DND-41 (cell line): ENCODE data around the gene ASH1L.

Experiments
- EZH2 ChIP-seq: IDR thresholded peaks from 3 replicates; pipeline ENCODE4 v1.6.1; 2012; ENCODE audit warnings: borderline replicate concordance, low read depth, mild to moderate bottlenecking, moderate library complexity, low read length, inconsistent platforms; ENCODE audit not compliant: severe bottlenecking
- TF ChIP-seq, protein P1 (sequence below): IDR thresholded peaks from 2 replicates; pipeline ENCODE4 v1.5.1; 2012; ENCODE audit warnings: borderline replicate concordance, low read length, moderate library complexity, mild to moderate bottlenecking; ENCODE audit not compliant: poor library complexity, severe bottlenecking; ENCODE audit errors: extremely low read depth

- TF ChIP-seq, protein P1, sequence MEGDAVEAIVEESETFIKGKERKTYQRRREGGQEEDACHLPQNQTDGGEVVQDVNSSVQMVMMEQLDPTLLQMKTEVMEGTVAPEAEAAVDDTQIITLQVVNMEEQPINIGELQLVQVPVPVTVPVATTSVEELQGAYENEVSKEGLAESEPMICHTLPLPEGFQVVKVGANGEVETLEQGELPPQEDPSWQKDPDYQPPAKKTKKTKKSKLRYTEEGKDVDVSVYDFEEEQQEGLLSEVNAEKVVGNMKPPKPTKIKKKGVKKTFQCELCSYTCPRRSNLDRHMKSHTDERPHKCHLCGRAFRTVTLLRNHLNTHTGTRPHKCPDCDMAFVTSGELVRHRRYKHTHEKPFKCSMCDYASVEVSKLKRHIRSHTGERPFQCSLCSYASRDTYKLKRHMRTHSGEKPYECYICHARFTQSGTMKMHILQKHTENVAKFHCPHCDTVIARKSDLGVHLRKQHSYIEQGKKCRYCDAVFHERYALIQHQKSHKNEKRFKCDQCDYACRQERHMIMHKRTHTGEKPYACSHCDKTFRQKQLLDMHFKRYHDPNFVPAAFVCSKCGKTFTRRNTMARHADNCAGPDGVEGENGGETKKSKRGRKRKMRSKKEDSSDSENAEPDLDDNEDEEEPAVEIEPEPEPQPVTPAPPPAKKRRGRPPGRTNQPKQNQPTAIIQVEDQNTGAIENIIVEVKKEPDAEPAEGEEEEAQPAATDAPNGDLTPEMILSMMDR, result no peak
- TF ChIP-seq EZH2, result no peak
These were observed 269.4 kb downstream of the ASH1L start for GRCh38 chr1:155293086-155293749.
